Stimulated activated CD8-positive, alpha-beta memory T cell treated with anti-CD3 and anti-CD28 coated beads, Interleukin-4, amount 100 ng/mL, for 48 hours (primary cell): ENCODE measurements around the gene STAC3.
A peak's percentile ranks its signal among the peaks of the same experiment; 100 is the strongest.

Source experiments
- DNase-seq: peaks from one replicate; pipeline ENCODE4 v3.0.0-alpha.2; 2020

STAC3 gene

GRCh38 chr12:57235728-57236131, 15.3 kb downstream of the STAC3 start:
- no peak for DNase-seq

- peak; percentile 24 for DNase-seq
Observed at GRCh38 chr12:57235017-57235727, 15.8 kb downstream of the STAC3 start.

- DNase-seq = peak; percentile 22
Observed at GRCh38 chr12:57234571-57235016, 16.4 kb downstream of the STAC3 start.

GRCh38 chr12:57234233-57234570, 16.8 kb downstream of the STAC3 start:
- no peak for DNase-seq

- DNase-seq = no peak
Observed at GRCh38 chr12:57233357-57234232, 17.4 kb downstream of the STAC3 start.

- DNase-seq = no peak
Observed at GRCh38 chr12:57232156-57232756, 18.7 kb downstream of the STAC3 start.

- no peak for DNase-seq
Observed at GRCh38 chr12:57231276-57232021, 19.5 kb downstream of the STAC3 start.

GRCh38 chr12:57230381-57231155, 20.4 kb downstream of the STAC3 start:
- DNase-seq = no peak

- DNase-seq = peak; percentile 95
Observed at GRCh38 chr12:57229634-57230380, 21.2 kb downstream of the STAC3 start, which contains the start of gene SHMT2. Gene SHMT2 (plus strand): TSS chr12:57229711. CDS start chr12:57229779, 68 bp downstream.

GRCh38 chr12:57229046-57229633, 21.8 kb downstream of the STAC3 start:
- DNase-seq = no peak

GRCh38 chr12:57227315-57228115, 23.5 kb downstream of the STAC3 start:
- no peak for DNase-seq

- no peak for DNase-seq
Observed at GRCh38 chr12:57226588-57227314, 24.2 kb downstream of the STAC3 start.

GRCh38 chr12:57225680-57226210, 25.2 kb downstream of the STAC3 start:
- DNase-seq = no peak

GRCh38 chr12:57224973-57225679, 25.9 kb downstream of the STAC3 start:
- peak; percentile 81 for DNase-seq

- DNase-seq = no peak
Observed at GRCh38 chr12:57224278-57224972, 26.6 kb downstream of the STAC3 start.

- peak; percentile 46 for DNase-seq
Observed at GRCh38 chr12:57223191-57224165, 27.5 kb downstream of the STAC3 start.
